ENCODE results near the gene VTI1A. TPM values are rescaled to one million over a fixed set of nuclear protein-coding genes. Genes with fewer than 3 reads are reported as not detected.

Gene VTI1A
- total and polyA plus RNA-seq, 9 of the 15 experiments (the other 6 are each of a cell fraction or from before 2014, with no cell fraction given), result 9.3 to 21.4 (median 16.0) TPM

- TF ChIP-seq RBBP5 (IDR thresholded peaks at IDR 0.05; ENCODE audit: borderline replicate concordance, insufficient read depth, low read length, poor library complexity, severe bottlenecking) (no peak), FOXK2 (conservative IDR thresholded peaks at IDR 0.05 in 1 of 2, IDR thresholded peaks at IDR 0.05 in 1 of 2; ENCODE audit: low read depth in 2 of 2) (no peak), ZNF3 (CRISPR knock-in tag; IDR thresholded peaks at IDR 0.05) (no peak), ZFP36 (IDR thresholded peaks at IDR 0.05; ENCODE audit: low read depth, low read length, partially characterized antibody) (no peak), SMC3 (conservative IDR thresholded peaks at IDR 0.05; ENCODE audit: insufficient read depth, low read depth, low read length) (no peak), SMAD3 (CRISPR knock-in tag; conservative IDR thresholded peaks at IDR 0.05) (no peak), NFYB (IDR thresholded peaks at IDR 0.05; ENCODE audit: extremely low read depth, insufficient read length) (no peak)
Observed at GRCh38 chr10:112614586-112614985, 167.6 kb downstream of the VTI1A start (continued).

GRCh38 chr10:112615269-112615668, 168.3 kb downstream of the VTI1A start:
- H3K4me1 ChIP-seq (replicated peaks in 1 of 2; ENCODE audit: control insufficient read depth in 2 of 2, insufficient read depth in 2 of 2, low read length in 2 of 2), result no peaks in the 10 kb centered on the region
- no peak for ATAC-seq
- no peaks in the 10 kb centered on the region for H3K36me3 ChIP-seq (ENCODE audit: control insufficient read depth, insufficient read depth, low read length)
- H3K9me3 ChIP-seq (replicated peaks; ENCODE audit: control insufficient read depth, insufficient read depth, low read depth, low read length), result no peaks in the 10 kb centered on the region
- intact Hi-C loops (cut with micrococcal nuclease) (no loop called here), in situ Hi-C loops (cut with MboI) (no loop called here)
- 60% methylated on average over 1 of the region's 1 CpG for WGBS (ENCODE audit: insufficient coverage, low coverage, missing lambda C conversion rate)
- POLR2A ChIA-PET, result no interaction called here
- no peaks in the 10 kb centered on the region for H3K79me2 ChIP-seq (ENCODE audit: control insufficient read depth, insufficient read depth, low read length)
- CTCF ChIA-PET (ENCODE audit: low intra/inter-chr PET ratio), result no interaction called here
- no peak for DNase-seq (ENCODE audit: extremely low read depth in 1 of 4, low spot score in 3 of 4)
- no peak overlapping the region for H2AFZ ChIP-seq (ENCODE audit: low read depth, low read length)
- no peaks in the 10 kb centered on the region for H3K9me1 ChIP-seq (ENCODE audit: control insufficient read depth, insufficient read depth, low read length)
- H3K4me2 ChIP-seq (ENCODE audit: insufficient read depth, low read length), result no peak overlapping the region
- H4K20me1 ChIP-seq (replicated peaks; ENCODE audit: control insufficient read depth, insufficient read depth, low read length), result no peaks in the 10 kb centered on the region
- H3K27me3 ChIP-seq (ENCODE audit: control insufficient read depth in 2 of 2, insufficient read depth in 2 of 2, low read length in 2 of 2), result no peaks in the 10 kb centered on the region
- FAIRE-seq, result no peak
- no peak overlapping the region for H3K9ac ChIP-seq (ENCODE audit: insufficient read depth in 1 of 2, low read depth in 2 of 2, low read length in 2 of 2)
- TF ChIP-seq ZNF224 (CRISPR knock-in tag; IDR thresholded peaks at IDR 0.05), result no peak
- TF ChIP-seq MAFG (tag; conservative IDR thresholded peaks at IDR 0.05), result no peak
- no peak for TF ChIP-seq SETDB1 (IDR thresholded peaks at IDR 0.05; ENCODE audit: low read length)
- TF ChIP-seq GTF2B (IDR thresholded peaks at IDR 0.05; ENCODE audit: extremely low read depth, insufficient read length), result no peak
- TF ChIP-seq MTA3 (IDR thresholded peaks at IDR 0.05; ENCODE audit: borderline replicate concordance), result no peak
- TF ChIP-seq ETV5 (CRISPR knock-in tag; IDR thresholded peaks at IDR 0.05; ENCODE audit: low read depth), result no peak
- no peak for TF ChIP-seq CCNT2 (IDR thresholded peaks at IDR 0.05; ENCODE audit: borderline replicate concordance, extremely low read depth, insufficient read length, low read depth, low read length)
- TF ChIP-seq TRIM24 (IDR thresholded peaks at IDR 0.05), result no peak
- TF ChIP-seq ZNF408 (CRISPR knock-in tag; IDR thresholded peaks at IDR 0.05; ENCODE audit: low read depth), result no peak
- no peak for TF ChIP-seq TSHZ1 (CRISPR knock-in tag; IDR thresholded peaks at IDR 0.05)
- TF ChIP-seq EP400 (IDR thresholded peaks at IDR 0.05), result no peak
- H3K27ac ChIP-seq (ENCODE audit: extremely low read depth, low read depth, low read length), result no peak overlapping the region
- no peak overlapping the region for H3K4me3 ChIP-seq
- BruUV-seq (replicated peaks), result no TSS peak

Measured in K562 (cell line).